GM21619 (cell line): Measurements from ENCODE around the gene MUC3A.

Experiments
- ATAC-seq: cut with Tn5 transposase; IDR thresholded peaks from one replicate; pipeline ENCODE4 v1.9.1; 2021; ENCODE audit not compliant: unreplicated experiment

The MUC3A gene

DNA sequence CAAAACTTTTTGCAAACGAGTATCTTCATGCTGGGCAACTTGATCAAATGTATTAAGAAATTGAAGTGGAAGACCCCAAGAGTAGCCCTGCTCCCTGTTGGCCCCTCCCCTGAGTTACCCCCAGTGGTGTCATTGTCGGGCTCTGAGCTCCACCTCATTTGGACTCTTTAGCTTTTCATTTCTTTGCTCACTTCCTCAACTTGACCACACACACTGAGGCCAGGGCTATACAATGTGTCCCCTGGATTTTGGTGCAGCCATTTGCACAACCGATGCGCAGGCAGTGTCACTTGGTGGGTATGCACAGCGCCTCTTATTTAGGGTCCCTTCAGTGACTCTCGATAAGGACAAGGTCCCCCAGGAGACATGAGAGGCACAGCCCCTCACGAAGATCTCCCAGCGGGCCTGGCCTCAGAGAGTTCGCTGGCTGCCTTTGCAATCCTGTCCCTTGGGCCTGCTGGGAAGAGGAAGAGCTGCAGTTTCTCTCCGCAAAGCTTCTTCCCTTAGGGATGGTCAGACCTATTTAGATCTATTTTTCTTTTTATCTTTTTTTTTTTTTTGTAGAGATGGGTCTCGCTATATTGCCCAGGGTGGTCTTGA, 2.5 kb upstream of the MUC3A start:
- no peak for ATAC-seq

GRCh38 chr7:100947792-100948191, 1.5 kb upstream of the MUC3A start:
- ATAC-seq = no peak

GRCh38 chr7:100949933-100950443, 654 bp downstream of the MUC3A start:
- no peak for ATAC-seq

- no peak for ATAC-seq
Measured at GRCh38 chr7:100951172-100951571, 1.8 kb downstream of the MUC3A start.

GRCh38 chr7:100951888-100952560, 2.7 kb downstream of the MUC3A start:
- no peak for ATAC-seq

GRCh38 chr7:100952641-100953040, 3.3 kb downstream of the MUC3A start:
- ATAC-seq = no peak

DNA sequence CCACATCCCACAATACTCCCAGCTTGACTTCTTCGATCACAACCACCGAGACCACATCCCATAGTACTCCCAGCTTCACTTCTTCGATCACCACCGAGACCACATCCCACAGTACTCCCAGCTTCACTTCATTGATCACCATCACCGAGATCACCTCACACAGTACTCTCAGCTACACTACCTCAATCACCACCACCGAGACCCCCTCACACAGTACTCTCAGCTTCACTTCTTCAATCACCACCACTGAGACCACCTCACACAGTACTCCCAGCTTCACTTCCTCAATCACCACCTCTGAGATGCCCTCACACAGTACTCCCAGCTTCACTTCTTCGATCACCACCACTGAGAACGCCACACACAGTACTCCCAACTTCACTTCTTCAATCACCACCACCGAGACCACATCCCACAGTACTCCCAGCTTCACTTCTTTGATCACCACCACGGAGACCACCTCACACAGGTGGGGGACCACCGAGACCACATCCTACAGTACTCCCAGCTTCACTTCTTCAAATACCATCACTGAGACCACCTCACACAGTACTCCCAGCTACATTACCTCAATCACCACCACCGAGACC, 8.6 kb downstream of the MUC3A start:
- ATAC-seq = no peak

- no peak for ATAC-seq
Measured at GRCh38 chr7:100959894-100960293, 10.6 kb downstream of the MUC3A start.

- no peak for ATAC-seq
Measured at GRCh38 chr7:100962537-100962936, 13.2 kb downstream of the MUC3A start.

- no peak for ATAC-seq
Measured at GRCh38 chr7:100963386-100963785, 14.1 kb downstream of the MUC3A start.

GRCh38 chr7:100963874-100964273, 14.5 kb downstream of the MUC3A start:
- no peak for ATAC-seq

GRCh38 chr7:100964630-100965029, 15.3 kb downstream of the MUC3A start:
- no peak for ATAC-seq

GRCh38 chr7:100965045-100965722, 15.8 kb downstream of the MUC3A start:
- ATAC-seq = no peak

GRCh38 chr7:100965723-100966541, 16.6 kb downstream of the MUC3A start:
- no peak for ATAC-seq

DNA sequence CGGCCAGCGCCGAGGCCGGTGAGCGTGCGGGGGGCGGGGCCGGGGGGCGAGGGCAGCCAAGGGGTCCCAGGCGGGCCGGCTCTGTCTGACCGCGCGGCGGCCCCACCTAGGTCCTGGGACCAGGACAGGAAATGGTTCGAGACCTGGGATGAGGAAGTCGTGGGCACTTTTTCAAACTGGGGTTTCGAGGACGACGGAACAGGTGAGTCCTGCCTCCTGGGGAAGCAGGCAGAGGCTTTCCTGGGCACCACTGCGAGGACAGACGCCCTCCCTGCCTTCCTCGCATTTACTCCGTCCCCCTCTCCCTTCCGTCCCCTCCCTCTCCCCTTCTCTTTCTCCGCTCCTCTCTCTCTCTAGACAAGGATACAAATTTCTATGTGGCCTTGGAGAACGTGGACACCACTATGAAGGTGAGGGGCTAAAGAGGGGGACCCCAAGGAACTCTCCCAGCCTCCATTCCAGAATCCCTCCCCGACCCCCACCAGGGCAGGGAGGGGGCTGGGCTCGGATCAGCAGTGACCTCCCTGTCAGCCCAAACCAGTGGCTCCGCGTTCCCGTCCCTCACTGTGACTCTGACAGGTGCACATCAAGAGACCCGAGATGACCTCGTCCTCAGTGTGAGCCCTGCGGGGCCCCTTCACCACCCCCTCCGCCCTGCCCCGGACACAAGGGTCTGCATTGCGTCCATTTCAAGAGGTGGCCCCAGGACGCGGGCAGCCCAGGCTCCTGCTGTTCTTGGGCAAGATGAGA, 17.4 kb downstream of the MUC3A start:
- no peak for ATAC-seq

DNA sequence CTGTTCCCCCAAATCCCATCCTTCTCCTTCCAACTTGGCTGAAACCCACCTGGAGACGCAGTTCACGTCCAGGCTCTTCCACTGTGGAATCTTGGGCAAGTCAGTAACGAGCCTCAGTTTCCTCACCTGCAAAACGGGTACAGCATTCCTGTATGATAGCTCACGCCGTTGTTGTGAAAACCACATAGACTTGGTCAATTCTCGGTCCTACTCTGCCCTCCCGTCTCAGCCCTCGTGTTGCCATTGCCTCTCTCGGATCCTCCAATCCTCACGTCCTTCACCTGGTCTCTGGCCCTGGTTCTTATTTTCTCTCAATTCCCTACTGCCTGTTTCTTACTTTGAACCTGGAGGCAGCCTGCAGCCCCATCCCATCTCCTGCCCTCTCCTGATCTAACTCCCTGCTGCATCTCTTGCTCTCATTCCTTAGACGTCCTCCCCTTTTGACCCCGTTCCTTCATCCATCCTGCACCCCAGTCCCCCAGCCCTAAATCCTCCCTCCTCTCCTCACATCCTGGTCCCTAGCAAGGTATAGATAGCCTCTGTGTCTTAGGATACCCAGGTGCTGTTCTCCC, 18.0 kb downstream of the MUC3A start:
- no peak for ATAC-seq

DNA sequence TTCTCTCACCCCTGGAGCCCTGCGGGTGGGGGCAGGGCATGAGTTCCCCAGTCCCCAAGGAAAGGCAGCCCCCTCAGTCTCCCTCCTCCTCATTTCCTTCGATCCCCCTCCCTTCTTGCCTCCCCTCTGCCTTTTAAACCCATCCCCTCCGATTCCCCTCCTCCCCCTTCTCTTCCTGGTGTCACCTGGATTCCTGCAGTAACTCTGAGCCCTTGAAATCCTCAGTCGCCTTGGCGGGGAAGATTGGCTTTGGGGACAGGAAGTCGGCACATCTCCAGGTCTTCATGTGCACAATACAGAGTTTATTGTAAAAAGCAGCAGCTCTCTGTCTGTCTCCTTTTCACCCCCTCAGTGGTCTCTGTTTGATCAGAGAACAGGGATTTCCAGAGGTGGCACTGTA, 18.7 kb downstream of the MUC3A start:
- ATAC-seq = no peak

DNA sequence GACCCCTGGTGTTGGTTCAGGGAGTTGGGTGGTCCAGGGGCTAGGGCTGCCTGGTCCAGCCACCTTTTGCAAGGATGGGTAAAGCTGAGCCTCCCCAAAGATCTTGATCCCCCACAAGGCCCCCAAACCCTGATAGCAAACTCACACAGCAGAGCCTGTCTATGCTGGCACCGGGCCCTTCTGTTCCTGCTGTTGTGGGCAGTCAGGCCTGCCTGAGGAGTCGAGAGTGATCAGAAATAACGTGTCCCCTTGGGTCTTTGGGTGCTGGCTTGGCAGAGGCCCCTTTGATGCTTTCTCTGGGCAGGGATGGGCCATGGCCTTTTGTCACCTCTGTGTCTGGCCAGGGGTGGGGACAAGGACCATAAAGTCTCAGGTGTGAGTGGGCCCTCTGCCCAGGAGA, 19.3 kb downstream of the MUC3A start:
- no peak for ATAC-seq

- ATAC-seq = no peak
Measured at GRCh38 chr7:100969066-100969615, 19.8 kb downstream of the MUC3A start, which contains the start of gene MUC12. Gene MUC12 (plus strand): TSS chr7:100969565. CDS start chr7:100969623, 58 bp downstream.
